DND-41 (cell line): ENCODE results near the gene AHCY.

ENCODE experiments used
- ATAC-seq: fragments of 200-7000 bp; cut with Tn5 transposase; 3 replicates; pipeline ENCODE4 v1.9.1; 2021; ENCODE audit warnings: low read depth; ENCODE audit not compliant: insufficient read depth
- DNase-seq: peaks from one replicate; pipeline ENCODE4 v3.0.0-alpha.2; 2020
- H2AFZ ChIP-seq: 2 replicates; pipeline ENCODE4 v1.6.0; 2012; ENCODE audit warnings: low read depth, low read length
- H3K27ac ChIP-seq: 2 replicates; pipeline ENCODE4 v1.5.1; 2012; ENCODE audit warnings: low read length, inconsistent platforms
- H3K27me3 ChIP-seq: fragments of 200-600 bp; sonication (generic); 2 replicates; pipeline ENCODE4 v1.6.0; 2012; ENCODE audit warnings: low read length, mild to moderate bottlenecking, inconsistent platforms; ENCODE audit not compliant: insufficient read depth, poor library complexity
- H3K36me3 ChIP-seq: 2 replicates; pipeline ENCODE4 v1.5.1; 2012; ENCODE audit warnings: low read length, inconsistent platforms; ENCODE audit not compliant: insufficient read depth
- H3K4me1 ChIP-seq: 2 replicates; pipeline ENCODE4 v1.5.1; 2012; ENCODE audit warnings: mild to moderate bottlenecking, low read length; ENCODE audit not compliant: insufficient read depth
- H3K4me2 ChIP-seq: 2 replicates; pipeline ENCODE4 v1.6.0; 2012; ENCODE audit warnings: mild to moderate bottlenecking, moderate library complexity, low read length, inconsistent platforms; ENCODE audit not compliant: insufficient read depth
- H3K4me3 ChIP-seq, 2 experiments: fragments of 200-600 bp in 1 of 2; shearing (Covaris generic) in 1 of 2; 2 replicates each; pipeline ENCODE4 v1.5.1; 2012 to 2016; ENCODE audit warnings: inconsistent platforms in 2 of 2, low read length in 2 of 2, mild to moderate bottlenecking in 2 of 2, low read depth in 1 of 2, moderate library complexity in 1 of 2
- H3K79me2 ChIP-seq: 2 replicates; pipeline ENCODE4 v1.6.0; 2012; ENCODE audit warnings: low read length, inconsistent platforms; ENCODE audit not compliant: insufficient read depth
- H3K9ac ChIP-seq: 2 replicates; pipeline ENCODE4 v1.6.0; 2012; ENCODE audit warnings: low read depth, mild to moderate bottlenecking, inconsistent platforms, low read length, moderate library complexity
- H3K9me3 ChIP-seq: 2 replicates; pipeline ENCODE4 v1.5.1; 2012; ENCODE audit warnings: low read length, moderate library complexity, mild to moderate bottlenecking, inconsistent platforms; ENCODE audit not compliant: insufficient read depth, severe bottlenecking
- H4K20me1 ChIP-seq: 2 replicates; pipeline ENCODE4 v1.6.0; 2012; ENCODE audit warnings: low read length; ENCODE audit not compliant: insufficient read depth
- EZH2 ChIP-seq: IDR thresholded peaks from 3 replicates; pipeline ENCODE4 v1.6.1; 2012; ENCODE audit warnings: borderline replicate concordance, low read depth, mild to moderate bottlenecking, moderate library complexity, low read length, inconsistent platforms; ENCODE audit not compliant: severe bottlenecking
- TF ChIP-seq, protein P1 (sequence below): IDR thresholded peaks from 2 replicates; pipeline ENCODE4 v1.5.1; 2012; ENCODE audit warnings: borderline replicate concordance, low read length, moderate library complexity, mild to moderate bottlenecking; ENCODE audit not compliant: poor library complexity, severe bottlenecking; ENCODE audit errors: extremely low read depth

AHCY gene

DNA sequence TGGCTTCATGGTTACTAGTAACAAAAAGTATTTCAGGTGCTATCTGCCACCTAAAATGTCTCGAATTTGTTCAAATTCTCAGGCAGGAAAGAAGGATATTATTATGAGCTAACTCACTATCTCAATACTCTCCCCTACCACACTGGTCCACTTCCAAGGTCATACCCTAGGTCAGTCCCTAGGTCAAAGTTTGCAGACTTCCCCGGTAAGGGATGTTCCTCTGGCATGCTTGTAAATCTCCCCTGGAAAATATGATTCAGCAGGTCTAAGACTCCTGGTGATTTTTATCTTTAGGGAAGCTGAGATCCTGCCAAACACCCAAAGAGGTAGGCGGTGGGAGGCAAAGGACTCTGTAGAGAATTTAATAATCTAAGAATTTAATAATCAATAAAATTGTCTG lies 6.7 kb downstream of the AHCY start:
- peaks cover 70% of the 10 kb centered on the region for H3K79me2 ChIP-seq
- H3K4me1 ChIP-seq: peaks cover 13% of the 10 kb centered on the region

DNA sequence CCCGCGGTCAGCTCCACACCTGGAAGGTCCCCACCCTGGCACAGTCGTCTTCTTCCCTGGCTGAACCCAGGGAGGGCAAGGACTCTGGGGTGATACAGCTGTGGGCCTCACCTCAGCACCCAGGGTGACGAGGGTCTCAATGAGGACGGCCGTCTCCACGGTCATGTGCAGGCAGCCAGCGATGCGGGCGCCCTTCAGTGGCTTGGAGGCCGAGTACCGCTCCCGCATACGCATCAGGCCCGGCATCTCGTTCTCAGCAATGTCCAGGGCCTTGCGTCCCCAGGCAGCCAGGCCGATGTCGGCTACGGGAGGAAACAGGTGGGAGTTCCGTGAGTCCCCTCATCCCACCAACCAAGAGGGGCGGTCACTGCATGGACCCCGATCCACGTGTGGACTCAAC lies 7.9 kb downstream of the AHCY start:
- Histone ChIP-seq H2AFZ (no peak overlapping the region), H3K4me2 (no peak overlapping the region), H3K27me3 (no peaks in the 10 kb centered on the region), H3K4me1 (0 out of 2 replicates have a peak, but pooled peaks cover 2% of the 10 kb centered on the region), H3K9ac (no peak overlapping the region), H3K36me3 (peaks cover 68% of the 10 kb centered on the region), H3K4me3 (no peak overlapping the region), H3K9me3 (no peaks in the 10 kb centered on the region), H4K20me1 (peaks cover 51% of the 10 kb centered on the region), H3K27ac (no peak overlapping the region), H3K79me2 (peaks cover 58% of the 10 kb centered on the region)
- DNase-seq (no peak), ATAC-seq (no peak)
- TF ChIP-seq, protein P1, sequence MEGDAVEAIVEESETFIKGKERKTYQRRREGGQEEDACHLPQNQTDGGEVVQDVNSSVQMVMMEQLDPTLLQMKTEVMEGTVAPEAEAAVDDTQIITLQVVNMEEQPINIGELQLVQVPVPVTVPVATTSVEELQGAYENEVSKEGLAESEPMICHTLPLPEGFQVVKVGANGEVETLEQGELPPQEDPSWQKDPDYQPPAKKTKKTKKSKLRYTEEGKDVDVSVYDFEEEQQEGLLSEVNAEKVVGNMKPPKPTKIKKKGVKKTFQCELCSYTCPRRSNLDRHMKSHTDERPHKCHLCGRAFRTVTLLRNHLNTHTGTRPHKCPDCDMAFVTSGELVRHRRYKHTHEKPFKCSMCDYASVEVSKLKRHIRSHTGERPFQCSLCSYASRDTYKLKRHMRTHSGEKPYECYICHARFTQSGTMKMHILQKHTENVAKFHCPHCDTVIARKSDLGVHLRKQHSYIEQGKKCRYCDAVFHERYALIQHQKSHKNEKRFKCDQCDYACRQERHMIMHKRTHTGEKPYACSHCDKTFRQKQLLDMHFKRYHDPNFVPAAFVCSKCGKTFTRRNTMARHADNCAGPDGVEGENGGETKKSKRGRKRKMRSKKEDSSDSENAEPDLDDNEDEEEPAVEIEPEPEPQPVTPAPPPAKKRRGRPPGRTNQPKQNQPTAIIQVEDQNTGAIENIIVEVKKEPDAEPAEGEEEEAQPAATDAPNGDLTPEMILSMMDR: no peak
- no peak for TF ChIP-seq EZH2

More for the DNA sequence above, 6.7 kb downstream of the AHCY start:
- no peak overlapping the region for H2AFZ ChIP-seq
- peaks cover 68% of the 10 kb centered on the region for H3K36me3 ChIP-seq
- H3K9me3 ChIP-seq: no peaks in the 10 kb centered on the region
- no peak overlapping the region for H3K9ac ChIP-seq
- peaks cover 55% of the 10 kb centered on the region for H4K20me1 ChIP-seq
- ATAC-seq (no peak), DNase-seq (no peak)
- H3K4me3 ChIP-seq: no peak overlapping the region
- no peak for TF ChIP-seq EZH2
- TF ChIP-seq, protein P1: no peak
- no peaks in the 10 kb centered on the region for H3K27me3 ChIP-seq
- H3K4me2 ChIP-seq: no peak overlapping the region
- H3K27ac ChIP-seq: no peak overlapping the region

DNA sequence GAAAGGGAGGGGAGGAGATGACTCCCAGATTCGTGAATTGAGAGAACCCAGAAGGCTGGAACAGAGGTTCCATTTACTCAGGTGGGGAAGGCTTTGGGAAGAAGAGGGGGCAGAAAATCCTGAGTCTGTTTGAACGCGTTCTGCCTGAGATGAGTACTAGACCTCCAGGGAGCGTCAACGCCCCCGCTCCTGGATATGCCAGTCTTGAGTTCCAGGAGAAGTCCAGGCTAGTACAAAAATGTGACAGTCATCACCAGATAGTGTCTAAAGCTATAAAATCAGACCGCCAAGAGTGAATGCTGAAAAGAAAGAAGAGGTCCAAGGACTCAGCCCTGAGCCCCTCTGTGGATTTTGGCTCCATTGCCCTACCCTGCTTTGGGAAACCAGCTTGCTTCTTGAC lies 8.6 kb downstream of the AHCY start:
- Histone ChIP-seq H4K20me1 (peaks cover 45% of the 10 kb centered on the region), H3K27ac (no peak overlapping the region), H3K4me1 (no peaks in the 10 kb centered on the region), H3K9ac (no peak overlapping the region), H3K79me2 (peaks cover 51% of the 10 kb centered on the region), H3K4me3 (no peak overlapping the region), H3K36me3 (peaks cover 70% of the 10 kb centered on the region), H3K27me3 (no peaks in the 10 kb centered on the region), H3K4me2 (no peak overlapping the region), H2AFZ (no peak overlapping the region), H3K9me3 (no peaks in the 10 kb centered on the region)
- TF ChIP-seq EZH2: no peak
- TF ChIP-seq, protein P1: no peak
- DNase-seq: no peak
- ATAC-seq: no peak

DNA sequence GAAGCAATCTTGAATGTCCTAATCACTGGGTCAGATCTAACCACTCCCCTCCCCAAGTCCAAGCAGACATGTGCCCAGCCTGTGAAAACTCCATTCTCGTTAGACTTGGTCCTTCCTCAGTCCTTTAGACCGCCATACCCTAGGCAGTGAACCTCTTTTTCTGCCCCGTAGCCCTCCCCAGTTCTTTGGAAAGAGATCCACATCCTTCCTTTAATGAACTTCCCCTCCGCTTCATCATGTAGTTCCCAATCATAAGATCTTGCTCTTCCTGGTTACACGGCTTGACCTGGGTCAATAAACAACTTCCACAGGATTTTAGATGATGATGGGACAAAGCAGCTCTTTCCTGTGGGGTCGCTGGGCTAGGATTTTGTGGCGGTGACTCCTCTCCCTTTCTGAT lies 9.6 kb downstream of the AHCY start:
- ATAC-seq (no peak), DNase-seq (no peak)
- TF ChIP-seq, protein P1: no peak
- TF ChIP-seq EZH2: no peak
- H3K9ac ChIP-seq: no peak overlapping the region
- no peak overlapping the region for H3K4me3 ChIP-seq
- H4K20me1 ChIP-seq: peaks cover 37% of the 10 kb centered on the region
- no peak overlapping the region for H3K27ac ChIP-seq
- H2AFZ ChIP-seq: no peak overlapping the region
- no peaks in the 10 kb centered on the region for H3K27me3 ChIP-seq
- no peaks in the 10 kb centered on the region for H3K9me3 ChIP-seq
- H3K79me2 ChIP-seq: peaks cover 41% of the 10 kb centered on the region
- no peaks in the 10 kb centered on the region for H3K4me1 ChIP-seq
- no peak overlapping the region for H3K4me2 ChIP-seq
- peaks cover 64% of the 10 kb centered on the region for H3K36me3 ChIP-seq
